Neural cell (in vitro differentiated cells): ENCODE data around the gene BET1L. TPM values are rescaled to one million over a fixed set of nuclear protein-coding genes. Genes with fewer than 3 reads are reported as not detected.
"Not testable (repeated sequence)": the region's sequence is repeated elsewhere in the genome, so short reads cannot be mapped to it uniquely, and the experiment has no call there.

Experiments used
- H2AFZ ChIP-seq: fragments of 200-600, 300-800 bp; sonication (generic), shearing (Covaris generic); 2 replicates; pipeline ENCODE4 v1.6.0; 2014; ENCODE audit warnings: low read depth, mild to moderate bottlenecking, antibody characterized with exemption, low read length, moderate library complexity
- H3F3A ChIP-seq: fragments of 200-600 bp; shearing (Covaris generic); 2 replicates; pipeline ENCODE4 v1.6.1; 2016; ENCODE audit warnings: mild to moderate bottlenecking, moderate library complexity, mixed read lengths, antibody characterized with exemption, low read length; ENCODE audit not compliant: insufficient read depth, poor library complexity, severe bottlenecking
- H3K27ac ChIP-seq: fragments of 200-600, 300-800 bp; sonication (generic), shearing (Covaris generic); 2 replicates; pipeline ENCODE4 v1.5.1; 2014; ENCODE audit warnings: mild to moderate bottlenecking, low read length, moderate library complexity
- H3K27me3 ChIP-seq: fragments of 300-800, 200-600 bp; sonication (generic), shearing (Covaris generic); 2 replicates; pipeline ENCODE4 v1.6.0; 2014; ENCODE audit warnings: mild to moderate bottlenecking, low read depth, low read length, moderate library complexity; ENCODE audit not compliant: insufficient read depth
- H3K36me3 ChIP-seq: fragments of 300-800, 200-600 bp; sonication (generic), shearing (Covaris generic); 2 replicates; pipeline ENCODE4 v1.5.1; 2014; ENCODE audit warnings: mild to moderate bottlenecking, antibody characterized with exemption, low read length, moderate library complexity; ENCODE audit not compliant: insufficient read depth
- H3K4me2 ChIP-seq: fragments of 300-800, 200-600 bp; sonication (generic), shearing (Covaris generic); 2 replicates; pipeline ENCODE4 v1.6.0; 2014; ENCODE audit warnings: mild to moderate bottlenecking, low read length
- H3K4me3 ChIP-seq: fragments of 300-800, 200-600 bp; sonication (generic), shearing (Covaris generic); 2 replicates; pipeline ENCODE4 v1.5.1; 2014; ENCODE audit warnings: mild to moderate bottlenecking, low read length, moderate library complexity
- H3K79me2 ChIP-seq: fragments of 200-600 bp; shearing (Covaris generic); replicated peaks from 2 replicates; pipeline ENCODE4 v1.6.0; 2014; ENCODE audit warnings: mild to moderate bottlenecking, low read length, moderate library complexity; ENCODE audit not compliant: insufficient read depth
- H3K9ac ChIP-seq: fragments of 300-800, 200-600 bp; sonication (generic), shearing (Covaris generic); 2 replicates; pipeline ENCODE4 v1.6.1; 2016; ENCODE audit warnings: mild to moderate bottlenecking, low read length, mixed read lengths
- H3K9me2 ChIP-seq: fragments of 200-600 bp; shearing (Covaris generic); 2 replicates; pipeline ENCODE4 v1.6.1; 2016; ENCODE audit warnings: mild to moderate bottlenecking, low read length, mixed read lengths; ENCODE audit not compliant: insufficient read depth
- H3K9me3 ChIP-seq: fragments of 200-600, 300-800 bp; sonication (generic), shearing (Covaris generic); 2 replicates; pipeline ENCODE4 v1.6.1; 2016; ENCODE audit warnings: mild to moderate bottlenecking, mixed run types, low read length, moderate library complexity, mixed read lengths
- H4K20me1 ChIP-seq: fragments of 200-600 bp; shearing (Covaris generic); 2 replicates; pipeline ENCODE4 v1.6.1; 2016; ENCODE audit warnings: mild to moderate bottlenecking, mixed run types; ENCODE audit not compliant: insufficient read depth
- EP300 ChIP-seq: fragments of 450-650 bp; conservative IDR thresholded peaks from 2 replicates; pipeline ENCODE4 v1.6.1; 2014; ENCODE audit warnings: antibody characterized with exemption, mild to moderate bottlenecking, moderate library complexity; ENCODE audit not compliant: poor library complexity, severe bottlenecking
- EZH2 ChIP-seq: fragments of 200-600, 300-800 bp; shearing (Covaris generic), sonication (generic); IDR thresholded peaks from 2 replicates; pipeline ENCODE4 v1.6.1; 2014; ENCODE audit warnings: antibody characterized with exemption, low read length, borderline replicate concordance, mild to moderate bottlenecking; ENCODE audit not compliant: insufficient read depth, poor library complexity, severe bottlenecking
- MXI1 ChIP-seq: fragments of 450-650 bp; conservative IDR thresholded peaks from 2 replicates; pipeline ENCODE4 v1.6.1; 2014; ENCODE audit warnings: antibody characterized with exemption, mild to moderate bottlenecking; ENCODE audit not compliant: poor library complexity, severe bottlenecking
- POLR2AphosphoS5 ChIP-seq: IDR thresholded peaks from 2 replicates; pipeline ENCODE4 v1.6.1; 2012
- RAD21 ChIP-seq: fragments of 450-650 bp; conservative IDR thresholded peaks from 2 replicates; pipeline ENCODE4 v1.6.1; 2014; ENCODE audit warnings: antibody characterized with exemption, mild to moderate bottlenecking, moderate library complexity
- SMC3 ChIP-seq: fragments of 450-650 bp; conservative IDR thresholded peaks from 2 replicates; pipeline ENCODE4 v1.6.1; 2014; ENCODE audit warnings: antibody characterized with exemption, mild to moderate bottlenecking, moderate library complexity; ENCODE audit not compliant: poor library complexity
- TAF1 ChIP-seq: IDR thresholded peaks from 2 replicates; pipeline ENCODE4 v1.6.1; 2012; ENCODE audit warnings: low read depth
- polyA plus RNA-seq: library from polyadenylated mRNA; depleted of rRNA; stranded (reverse); fragments of >200 nt; gene quantifications from 2 replicates; pipeline ENCODE4 v1.2.3, GENCODE V29; 2014
- TF ChIP-seq, protein P1 (sequence below): fragments of 450-650 bp; IDR thresholded peaks from 2 replicates; pipeline ENCODE4 v1.5.1; 2014; ENCODE audit warnings: antibody characterized with exemption, mild to moderate bottlenecking, moderate library complexity; ENCODE audit not compliant: poor library complexity, severe bottlenecking
- TF ChIP-seq, protein P2 (sequence below): IDR thresholded peaks from 2 replicates; pipeline ENCODE4 v1.6.1; 2012; ENCODE audit warnings: borderline replicate concordance

The BET1L gene
- polyA plus RNA-seq, 1 donor from 2014 or later = 7.6 TPM

DNA sequence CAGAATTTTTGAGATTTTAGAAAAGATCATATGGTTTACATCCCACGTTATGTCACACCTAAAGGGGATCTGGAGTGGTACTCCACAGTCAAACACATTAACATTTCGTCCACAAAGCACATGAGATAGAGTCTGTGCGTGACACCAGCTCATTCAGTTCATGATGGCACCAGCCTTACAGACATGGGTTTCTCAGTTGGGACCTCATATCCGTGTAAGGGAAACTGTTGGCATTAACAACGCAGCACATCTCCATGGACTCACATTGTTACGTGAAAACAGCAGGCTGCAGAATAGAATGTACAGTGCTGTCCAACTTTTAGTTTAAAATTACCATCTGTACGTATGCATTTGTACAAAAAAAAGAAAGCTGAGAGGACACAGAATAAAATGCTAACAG lies 14.3 kb upstream of the BET1L start:
- Histone ChIP-seq H3K27ac (no peak overlapping the region), H2AFZ (no peak overlapping the region), H3K9ac (no peak overlapping the region), H3F3A (no peaks in the 10 kb centered on the region), H3K79me2 (no peaks in the 10 kb centered on the region), H3K4me2 (no peak overlapping the region), H3K27me3 (no peaks in the 10 kb centered on the region), H3K9me3 (no peaks in the 10 kb centered on the region), H3K9me2 (no peaks in the 10 kb centered on the region), H3K36me3 (no peaks in the 10 kb centered on the region), H3K4me3 (no peak overlapping the region), H4K20me1 (no peaks in the 10 kb centered on the region)
- TF ChIP-seq, protein P1, sequence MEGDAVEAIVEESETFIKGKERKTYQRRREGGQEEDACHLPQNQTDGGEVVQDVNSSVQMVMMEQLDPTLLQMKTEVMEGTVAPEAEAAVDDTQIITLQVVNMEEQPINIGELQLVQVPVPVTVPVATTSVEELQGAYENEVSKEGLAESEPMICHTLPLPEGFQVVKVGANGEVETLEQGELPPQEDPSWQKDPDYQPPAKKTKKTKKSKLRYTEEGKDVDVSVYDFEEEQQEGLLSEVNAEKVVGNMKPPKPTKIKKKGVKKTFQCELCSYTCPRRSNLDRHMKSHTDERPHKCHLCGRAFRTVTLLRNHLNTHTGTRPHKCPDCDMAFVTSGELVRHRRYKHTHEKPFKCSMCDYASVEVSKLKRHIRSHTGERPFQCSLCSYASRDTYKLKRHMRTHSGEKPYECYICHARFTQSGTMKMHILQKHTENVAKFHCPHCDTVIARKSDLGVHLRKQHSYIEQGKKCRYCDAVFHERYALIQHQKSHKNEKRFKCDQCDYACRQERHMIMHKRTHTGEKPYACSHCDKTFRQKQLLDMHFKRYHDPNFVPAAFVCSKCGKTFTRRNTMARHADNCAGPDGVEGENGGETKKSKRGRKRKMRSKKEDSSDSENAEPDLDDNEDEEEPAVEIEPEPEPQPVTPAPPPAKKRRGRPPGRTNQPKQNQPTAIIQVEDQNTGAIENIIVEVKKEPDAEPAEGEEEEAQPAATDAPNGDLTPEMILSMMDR = no peak
- TF ChIP-seq EZH2 = no peak
- no peak for TF ChIP-seq RAD21
- TF ChIP-seq, protein P2, sequence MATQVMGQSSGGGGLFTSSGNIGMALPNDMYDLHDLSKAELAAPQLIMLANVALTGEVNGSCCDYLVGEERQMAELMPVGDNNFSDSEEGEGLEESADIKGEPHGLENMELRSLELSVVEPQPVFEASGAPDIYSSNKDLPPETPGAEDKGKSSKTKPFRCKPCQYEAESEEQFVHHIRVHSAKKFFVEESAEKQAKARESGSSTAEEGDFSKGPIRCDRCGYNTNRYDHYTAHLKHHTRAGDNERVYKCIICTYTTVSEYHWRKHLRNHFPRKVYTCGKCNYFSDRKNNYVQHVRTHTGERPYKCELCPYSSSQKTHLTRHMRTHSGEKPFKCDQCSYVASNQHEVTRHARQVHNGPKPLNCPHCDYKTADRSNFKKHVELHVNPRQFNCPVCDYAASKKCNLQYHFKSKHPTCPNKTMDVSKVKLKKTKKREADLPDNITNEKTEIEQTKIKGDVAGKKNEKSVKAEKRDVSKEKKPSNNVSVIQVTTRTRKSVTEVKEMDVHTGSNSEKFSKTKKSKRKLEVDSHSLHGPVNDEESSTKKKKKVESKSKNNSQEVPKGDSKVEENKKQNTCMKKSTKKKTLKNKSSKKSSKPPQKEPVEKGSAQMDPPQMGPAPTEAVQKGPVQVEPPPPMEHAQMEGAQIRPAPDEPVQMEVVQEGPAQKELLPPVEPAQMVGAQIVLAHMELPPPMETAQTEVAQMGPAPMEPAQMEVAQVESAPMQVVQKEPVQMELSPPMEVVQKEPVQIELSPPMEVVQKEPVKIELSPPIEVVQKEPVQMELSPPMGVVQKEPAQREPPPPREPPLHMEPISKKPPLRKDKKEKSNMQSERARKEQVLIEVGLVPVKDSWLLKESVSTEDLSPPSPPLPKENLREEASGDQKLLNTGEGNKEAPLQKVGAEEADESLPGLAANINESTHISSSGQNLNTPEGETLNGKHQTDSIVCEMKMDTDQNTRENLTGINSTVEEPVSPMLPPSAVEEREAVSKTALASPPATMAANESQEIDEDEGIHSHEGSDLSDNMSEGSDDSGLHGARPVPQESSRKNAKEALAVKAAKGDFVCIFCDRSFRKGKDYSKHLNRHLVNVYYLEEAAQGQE = no peak
- no peak for TF ChIP-seq POLR2AphosphoS5
- no peak for TF ChIP-seq MXI1
- TF ChIP-seq SMC3 = no peak
- TF ChIP-seq EP300 = no peak
- no peak for TF ChIP-seq TAF1

DNA sequence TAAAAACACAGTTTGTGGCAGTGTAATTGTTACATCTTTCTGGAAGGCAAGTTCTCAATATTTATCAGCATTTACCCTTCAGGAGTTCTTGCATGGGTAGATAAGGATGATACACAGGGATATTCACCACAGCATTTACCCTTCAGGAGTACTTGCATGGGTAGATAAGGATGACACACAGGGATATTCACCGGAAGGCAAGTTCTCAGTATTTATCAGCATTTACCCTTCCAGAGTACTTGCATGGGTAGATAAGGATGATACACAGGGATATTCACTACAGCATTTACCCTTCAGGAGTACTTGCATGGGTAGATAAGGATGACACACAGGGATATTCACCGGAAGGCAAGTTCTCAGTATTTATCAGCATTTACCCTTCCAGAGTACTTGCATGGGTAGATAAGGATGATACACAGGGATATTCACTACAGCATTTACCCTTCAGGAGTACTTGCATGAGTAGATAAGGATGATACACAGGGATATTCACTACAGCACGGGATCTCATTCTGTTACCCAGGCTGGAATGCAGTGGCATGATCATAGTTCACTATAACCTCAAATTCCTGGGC lies 13.5 kb upstream of the BET1L start:
- not testable (repeated sequence) for H3F3A ChIP-seq, H4K20me1 ChIP-seq, H3K9me3 ChIP-seq, H3K36me3 ChIP-seq, H3K27ac ChIP-seq, H3K79me2 ChIP-seq, H3K9me2 ChIP-seq, H2AFZ ChIP-seq, H3K27me3 ChIP-seq, H3K4me2 ChIP-seq, H3K9ac ChIP-seq, H3K4me3 ChIP-seq
